PC-9 (cell line): Measurements from ENCODE around the gene RPL27.

Source experiments
- CTCF ChIP-seq: fragments of 200-600 bp; sonication (generic); conservative IDR thresholded peaks from 2 replicates; pipeline ENCODE4 v1.6.1; 2017; ENCODE audit warnings: mixed run types, antibody characterized with exemption, mild to moderate bottlenecking, moderate library complexity
- EZH2 ChIP-seq: fragments of 200-600 bp; sonication (generic); IDR thresholded peaks from 2 replicates; pipeline ENCODE4 v1.8.0; 2017; ENCODE audit warnings: antibody characterized with exemption, low read depth

- TF ChIP-seq EZH2, result no peak
- TF ChIP-seq CTCF, result no peak
These were observed 5.3 kb upstream of the RPL27 start for GRCh38 chr17:42992872-42993271.
